Measurements from ENCODE around the gene CPED1.

DNA sequence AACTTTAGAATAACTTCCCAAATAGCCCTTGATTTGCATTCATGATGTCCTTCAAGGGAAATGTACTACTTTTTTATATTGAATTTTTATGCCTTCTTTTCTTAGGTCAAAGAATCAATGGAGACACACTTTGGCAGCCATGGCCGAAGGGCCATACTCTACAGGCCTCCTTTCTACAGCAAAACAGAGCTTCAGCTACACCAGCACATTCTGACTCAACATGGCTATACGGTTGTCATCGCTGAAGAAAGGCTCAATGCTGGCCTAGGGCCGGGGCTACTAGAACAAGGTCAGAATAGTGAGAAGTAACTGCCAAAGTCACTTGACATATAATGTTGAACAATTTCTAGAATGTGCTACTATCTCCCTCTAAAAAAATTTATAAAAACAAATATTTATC lies 27.0 kb downstream of the CPED1 start:
- TF ChIP-seq, protein P1, sequence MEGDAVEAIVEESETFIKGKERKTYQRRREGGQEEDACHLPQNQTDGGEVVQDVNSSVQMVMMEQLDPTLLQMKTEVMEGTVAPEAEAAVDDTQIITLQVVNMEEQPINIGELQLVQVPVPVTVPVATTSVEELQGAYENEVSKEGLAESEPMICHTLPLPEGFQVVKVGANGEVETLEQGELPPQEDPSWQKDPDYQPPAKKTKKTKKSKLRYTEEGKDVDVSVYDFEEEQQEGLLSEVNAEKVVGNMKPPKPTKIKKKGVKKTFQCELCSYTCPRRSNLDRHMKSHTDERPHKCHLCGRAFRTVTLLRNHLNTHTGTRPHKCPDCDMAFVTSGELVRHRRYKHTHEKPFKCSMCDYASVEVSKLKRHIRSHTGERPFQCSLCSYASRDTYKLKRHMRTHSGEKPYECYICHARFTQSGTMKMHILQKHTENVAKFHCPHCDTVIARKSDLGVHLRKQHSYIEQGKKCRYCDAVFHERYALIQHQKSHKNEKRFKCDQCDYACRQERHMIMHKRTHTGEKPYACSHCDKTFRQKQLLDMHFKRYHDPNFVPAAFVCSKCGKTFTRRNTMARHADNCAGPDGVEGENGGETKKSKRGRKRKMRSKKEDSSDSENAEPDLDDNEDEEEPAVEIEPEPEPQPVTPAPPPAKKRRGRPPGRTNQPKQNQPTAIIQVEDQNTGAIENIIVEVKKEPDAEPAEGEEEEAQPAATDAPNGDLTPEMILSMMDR (IDR thresholded peaks at IDR 0.05) = no peak
- TF ChIP-seq EZH2 (IDR thresholded peaks at IDR 0.05) = no peak
